Measurements from ENCODE around the gene CIZ1.

DNA sequence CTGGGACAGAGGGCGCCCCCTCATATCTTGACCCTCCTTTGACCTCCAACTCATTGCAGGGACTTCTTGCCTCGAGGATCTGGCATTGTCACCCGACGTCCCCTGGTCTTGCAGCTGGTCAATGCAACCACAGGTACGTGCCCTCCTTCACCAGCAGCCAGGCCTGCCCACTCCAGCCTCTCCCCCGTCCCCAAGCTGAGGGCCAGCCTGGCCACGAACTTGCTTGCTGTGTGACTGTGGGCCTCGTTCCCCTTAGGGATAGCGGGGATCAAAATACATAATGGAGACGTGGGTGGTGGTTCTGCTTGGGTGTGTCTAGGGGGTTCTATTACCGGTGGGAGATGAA lies 26.8 kb upstream of the CIZ1 start:
- TF ChIP-seq, protein P1, sequence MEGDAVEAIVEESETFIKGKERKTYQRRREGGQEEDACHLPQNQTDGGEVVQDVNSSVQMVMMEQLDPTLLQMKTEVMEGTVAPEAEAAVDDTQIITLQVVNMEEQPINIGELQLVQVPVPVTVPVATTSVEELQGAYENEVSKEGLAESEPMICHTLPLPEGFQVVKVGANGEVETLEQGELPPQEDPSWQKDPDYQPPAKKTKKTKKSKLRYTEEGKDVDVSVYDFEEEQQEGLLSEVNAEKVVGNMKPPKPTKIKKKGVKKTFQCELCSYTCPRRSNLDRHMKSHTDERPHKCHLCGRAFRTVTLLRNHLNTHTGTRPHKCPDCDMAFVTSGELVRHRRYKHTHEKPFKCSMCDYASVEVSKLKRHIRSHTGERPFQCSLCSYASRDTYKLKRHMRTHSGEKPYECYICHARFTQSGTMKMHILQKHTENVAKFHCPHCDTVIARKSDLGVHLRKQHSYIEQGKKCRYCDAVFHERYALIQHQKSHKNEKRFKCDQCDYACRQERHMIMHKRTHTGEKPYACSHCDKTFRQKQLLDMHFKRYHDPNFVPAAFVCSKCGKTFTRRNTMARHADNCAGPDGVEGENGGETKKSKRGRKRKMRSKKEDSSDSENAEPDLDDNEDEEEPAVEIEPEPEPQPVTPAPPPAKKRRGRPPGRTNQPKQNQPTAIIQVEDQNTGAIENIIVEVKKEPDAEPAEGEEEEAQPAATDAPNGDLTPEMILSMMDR (IDR thresholded peaks at IDR 0.05) = no peak
- TF ChIP-seq POLR2AphosphoS5 (IDR thresholded peaks at IDR 0.05; ENCODE audit: insufficient read depth in 1 of 2, low read depth in 1 of 2) = no peak

All from vagina (tissue), 2 donors.